Left renal pelvis (tissue), 4 donors: ENCODE results near the gene PRELP. TPM values are rescaled to one million over a fixed set of nuclear protein-coding genes. Genes with fewer than 3 reads are reported as not detected.
"Not testable (repeated sequence)": the region's sequence is repeated elsewhere in the genome, so short reads cannot be mapped to it uniquely, and the experiment has no call there.

Experiments
- DNase-seq, 4 donors: peaks; one replicate each; pipeline ENCODE4 v3.0.0-alpha.2; 2013; ENCODE audit warnings: low read depth in 4 of 4, low spot score in 3 of 4
- polyA plus RNA-seq, 4 donors: library from polyadenylated mRNA; unstranded; fragments of 120-200 nt; gene quantifications; one replicate each; pipeline ENCODE4 v1.2.1, GENCODE V29; 2013; ENCODE audit not compliant: insufficient read length in 4 of 4

The PRELP gene
- polyA plus RNA-seq = 10 to 100 TPM in 1 of 4 donors, 1 to 10 TPM in 3; 1.8 to 66.6 (median 7.9) TPM

DNA sequence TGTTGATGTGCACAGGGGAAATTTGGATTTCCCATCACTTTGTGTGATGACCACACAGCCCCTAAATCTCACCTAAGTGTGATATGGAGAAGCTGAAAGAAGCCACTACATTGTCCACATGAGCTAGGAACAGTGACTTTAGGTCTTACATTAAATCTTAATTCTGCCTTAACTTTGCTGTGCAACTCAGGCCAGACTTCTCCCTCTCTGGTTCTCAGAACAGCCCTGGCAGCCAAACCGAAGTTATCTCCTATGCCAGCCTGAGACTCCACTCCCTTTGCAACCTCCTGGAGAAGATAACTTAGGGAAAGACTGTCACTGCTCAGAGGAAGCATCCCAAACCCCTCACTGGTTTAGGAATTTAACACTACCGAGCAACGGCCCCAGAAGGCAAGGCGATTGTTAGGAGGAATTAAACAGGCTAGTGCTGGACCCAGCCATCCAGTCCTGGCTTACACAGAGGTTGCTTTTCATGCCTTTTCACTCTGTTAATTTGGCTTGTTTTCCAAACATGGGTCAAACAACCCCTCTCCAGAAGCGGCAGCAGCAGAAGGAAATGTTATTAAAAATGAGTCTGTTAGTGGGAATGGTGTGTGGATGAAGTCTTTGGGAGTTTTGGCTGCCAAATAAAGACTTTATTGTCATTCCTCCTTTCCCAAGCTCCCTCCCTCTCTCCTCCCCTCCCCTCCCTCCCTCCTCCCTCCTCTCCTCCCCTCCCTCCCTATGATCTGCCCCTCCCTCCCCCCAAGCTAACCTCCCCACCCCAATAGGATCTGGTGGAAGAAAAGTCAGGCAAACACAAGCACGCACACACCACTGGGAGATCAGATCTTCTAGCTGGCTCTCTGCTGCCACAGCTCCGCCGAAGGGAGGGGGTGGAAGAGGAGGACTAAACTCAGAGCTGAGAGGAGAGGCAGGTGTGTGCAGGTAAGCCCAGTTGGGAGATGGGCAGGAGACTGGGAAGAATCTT lies at the start of gene PRELP:
TSS of gene PRELP (plus strand) at position 795 of the 970 bp plus-strand sequence. CDS start 7,379 bp downstream, outside the sequence.
- DNase-seq = no peak

DNA sequence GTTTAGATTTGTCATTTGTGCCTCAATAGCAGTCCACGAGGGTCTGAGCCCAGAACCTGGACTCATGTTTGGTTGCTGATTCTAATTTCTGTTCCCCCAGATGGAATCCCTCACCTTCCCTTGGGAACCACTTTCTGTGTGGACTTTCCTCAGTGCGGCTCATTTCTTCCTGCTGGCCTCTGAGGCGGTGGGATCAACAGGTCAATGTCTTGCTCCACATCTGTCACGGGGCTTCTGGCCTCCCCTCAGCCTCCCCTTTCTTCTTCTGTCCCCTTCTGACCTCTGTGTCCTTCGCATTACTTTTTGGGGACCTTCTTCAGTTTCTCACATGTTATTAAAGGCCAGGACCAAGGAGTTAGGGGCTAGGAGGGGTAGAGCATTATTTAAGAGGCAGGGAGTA lies 49.2 kb upstream of the PRELP start:
- DNase-seq = no peak

- no peak for DNase-seq
Measured at GRCh38 chr1:203426870-203427269, 48.7 kb upstream of the PRELP start.

GRCh38 chr1:203427451-203427850 lies 48.2 kb upstream of the PRELP start:
- DNase-seq = no peak

- no peak for DNase-seq
Measured at GRCh38 chr1:203428981-203429599, 46.5 kb upstream of the PRELP start.

DNA sequence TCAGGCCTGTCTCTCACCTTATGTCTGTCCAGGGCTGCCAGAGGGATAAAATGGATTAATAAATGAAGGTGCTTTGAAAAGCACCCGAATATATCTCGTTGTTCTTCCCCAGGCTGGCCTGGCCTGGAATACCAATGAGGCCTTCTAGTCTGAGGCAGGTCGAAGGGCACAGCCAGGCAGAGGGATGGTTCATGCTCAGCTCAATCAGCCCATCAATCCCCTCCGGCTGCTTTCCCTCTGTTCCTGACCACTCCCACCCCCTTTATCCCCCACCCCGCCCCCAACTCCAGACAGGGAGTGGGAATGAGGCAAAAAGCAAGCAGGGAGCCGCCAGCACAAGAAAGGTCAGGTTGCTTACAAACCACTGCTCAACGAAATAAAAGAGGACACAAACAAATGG lies 40.0 kb upstream of the PRELP start:
- no peak for DNase-seq

- DNase-seq = no peak
Measured at GRCh38 chr1:203437696-203438315, 37.8 kb upstream of the PRELP start.

- DNase-seq = no peak
Measured at GRCh38 chr1:203439131-203439730, 36.4 kb upstream of the PRELP start.

DNA sequence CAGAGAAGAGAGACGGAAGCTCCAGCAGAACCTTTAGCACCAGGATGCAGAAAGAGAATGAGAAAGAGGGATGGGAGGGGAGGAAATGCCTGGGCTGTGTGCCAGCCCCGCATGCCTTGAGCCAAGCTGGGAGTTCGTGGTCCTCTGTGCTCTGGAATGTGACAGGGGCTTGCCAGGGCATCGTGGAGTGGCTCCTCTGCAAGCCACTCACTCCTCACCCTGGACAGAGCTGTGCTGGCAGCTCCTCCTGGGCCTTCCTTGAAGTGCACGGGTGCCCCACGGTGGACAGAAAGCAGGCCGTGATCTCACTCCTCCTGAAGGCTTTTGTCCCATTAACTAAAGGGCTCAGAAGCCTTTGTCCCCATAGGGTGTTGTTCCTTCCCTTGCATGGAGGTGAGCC lies 34.8 kb upstream of the PRELP start:
- no peak for DNase-seq

DNA sequence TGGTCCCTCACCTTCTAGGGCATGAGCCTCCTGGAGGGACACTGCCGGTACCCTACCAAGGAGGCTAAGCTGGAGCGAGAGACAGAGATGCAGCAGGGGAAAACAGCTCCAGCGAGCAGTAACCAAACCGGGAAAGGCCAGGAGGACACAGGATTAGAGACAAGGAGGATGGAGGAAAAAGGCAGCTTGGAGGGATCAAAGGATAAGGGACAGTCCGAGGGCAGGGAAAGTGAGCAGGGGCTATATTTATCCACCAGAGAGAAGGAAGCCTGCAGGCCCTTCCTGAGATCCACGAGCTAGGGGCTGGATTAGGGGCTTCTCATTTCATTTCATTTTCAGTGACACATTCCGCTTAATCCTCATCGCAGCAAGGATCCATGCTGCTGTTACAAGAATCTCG lies 33.8 kb upstream of the PRELP start:
- no peak for DNase-seq

GRCh38 chr1:203442821-203443220 lies 32.8 kb upstream of the PRELP start:
- no peak for DNase-seq

- DNase-seq = no peak
Measured at GRCh38 chr1:203443296-203443695, 32.3 kb upstream of the PRELP start.

DNA sequence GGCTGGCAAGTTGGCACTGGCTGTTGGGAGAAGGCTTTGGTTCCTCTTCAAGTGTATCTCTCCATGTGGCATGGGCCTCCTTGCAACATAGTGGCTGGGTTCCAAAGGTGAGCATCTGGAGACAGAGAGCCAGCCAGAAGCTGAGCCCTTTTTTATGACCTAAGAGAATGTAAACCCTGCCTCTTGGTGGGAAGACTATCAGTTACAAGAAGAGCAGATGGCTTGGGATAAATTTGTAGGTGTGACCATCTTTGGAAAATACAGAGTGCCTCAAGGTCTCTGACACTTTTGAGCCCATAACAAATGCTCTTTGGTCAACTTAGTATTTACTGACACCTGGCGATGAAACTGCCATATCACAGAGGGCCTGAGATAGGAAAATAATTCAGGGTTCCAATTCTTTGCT lies 31.4 kb upstream of the PRELP start:
- DNase-seq = no peak

DNA sequence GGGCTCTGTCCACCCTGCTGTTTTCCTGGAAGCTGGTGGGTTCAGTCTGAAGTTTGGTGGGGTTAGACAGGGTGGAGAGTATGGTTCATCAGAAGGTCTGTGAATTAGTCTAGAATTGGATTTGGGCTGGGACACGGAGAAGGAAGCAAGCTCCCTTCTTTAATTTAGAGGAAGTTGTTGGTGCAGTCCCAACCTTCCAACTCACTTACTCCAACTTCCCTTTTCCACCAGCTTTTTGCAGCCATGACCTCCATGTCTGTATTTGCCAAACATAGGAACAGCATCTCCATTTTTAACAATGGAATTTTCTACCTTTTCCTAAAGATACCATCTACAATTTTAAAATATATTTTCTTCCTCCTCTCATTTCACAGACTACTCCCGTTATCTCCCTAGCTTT lies 28.5 kb upstream of the PRELP start:
- no peak for DNase-seq

GRCh38 chr1:203447598-203447997 lies 28.0 kb upstream of the PRELP start:
- DNase-seq = not testable (repeated sequence)

GRCh38 chr1:203448521-203449061 lies 27.0 kb upstream of the PRELP start:
- no peak for DNase-seq

- DNase-seq = no peak
Measured at GRCh38 chr1:203450001-203450400, 25.6 kb upstream of the PRELP start.

- DNase-seq = no peak
Measured at GRCh38 chr1:203450479-203451149, 25.0 kb upstream of the PRELP start.

DNA sequence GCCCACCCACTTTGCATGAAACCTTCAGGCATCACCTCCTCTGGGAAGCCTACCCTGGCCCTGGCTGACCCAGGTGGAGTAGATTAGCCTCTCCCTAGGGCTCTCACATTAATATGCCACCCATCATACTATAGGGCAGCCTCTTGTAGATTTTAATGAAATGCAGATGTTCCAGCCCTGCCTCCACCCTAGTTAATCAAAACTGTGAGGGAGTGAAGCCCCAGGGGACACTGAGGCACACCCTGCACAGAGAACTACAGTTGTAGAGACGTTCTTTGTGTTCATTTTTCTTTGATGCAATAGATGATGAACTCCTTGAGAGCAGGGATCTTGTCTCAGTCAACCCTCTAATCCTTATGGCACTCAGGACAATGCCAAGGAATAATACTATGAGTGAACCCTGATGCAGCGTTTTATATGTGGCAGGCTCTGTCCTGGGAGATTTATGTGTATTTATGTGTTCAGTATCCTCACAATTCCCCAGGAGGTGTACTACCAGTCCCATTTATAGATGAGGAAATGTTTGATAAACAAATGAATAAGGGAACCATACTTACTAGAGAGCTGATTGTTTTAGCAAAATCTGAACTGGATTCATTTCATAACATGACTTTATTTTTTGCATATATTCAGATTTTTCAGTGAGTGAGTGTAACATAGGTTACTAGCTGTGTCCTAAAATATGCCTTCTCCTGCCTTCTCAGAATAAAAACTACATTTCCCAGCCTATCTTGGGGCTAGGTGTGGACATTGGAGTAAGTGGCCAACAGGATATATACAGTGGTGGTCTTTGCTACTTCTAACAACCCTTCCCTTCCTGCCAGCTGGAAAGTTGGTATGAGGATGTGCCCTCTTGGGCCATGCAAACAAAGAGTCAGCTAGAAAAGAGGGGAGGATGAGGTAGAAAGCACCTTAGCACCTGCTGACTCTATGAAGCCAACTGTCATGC lies 23.5 kb upstream of the PRELP start:
- no peak for DNase-seq
